Fibroblast of pulmonary artery (primary cell): Measurements from ENCODE around the gene MYH14.

ENCODE experiments used
- DNase-seq: peaks from one replicate; pipeline ENCODE4 v3.0.0-alpha.2; 2010; ENCODE audit warnings: low read depth
- H3K4me3 ChIP-seq: replicated peaks from 2 replicates; pipeline ENCODE4 v1.5.1; 2011; ENCODE audit warnings: low read depth, mild to moderate bottlenecking, control low read depth, low read length, moderate library complexity
- TF ChIP-seq, protein P1 (sequence below): IDR thresholded peaks from 2 replicates; pipeline ENCODE4 v1.5.1; 2011; ENCODE audit warnings: mild to moderate bottlenecking, control low read depth, low read length, inconsistent platforms; ENCODE audit errors: missing control alignments

Gene MYH14

DNA sequence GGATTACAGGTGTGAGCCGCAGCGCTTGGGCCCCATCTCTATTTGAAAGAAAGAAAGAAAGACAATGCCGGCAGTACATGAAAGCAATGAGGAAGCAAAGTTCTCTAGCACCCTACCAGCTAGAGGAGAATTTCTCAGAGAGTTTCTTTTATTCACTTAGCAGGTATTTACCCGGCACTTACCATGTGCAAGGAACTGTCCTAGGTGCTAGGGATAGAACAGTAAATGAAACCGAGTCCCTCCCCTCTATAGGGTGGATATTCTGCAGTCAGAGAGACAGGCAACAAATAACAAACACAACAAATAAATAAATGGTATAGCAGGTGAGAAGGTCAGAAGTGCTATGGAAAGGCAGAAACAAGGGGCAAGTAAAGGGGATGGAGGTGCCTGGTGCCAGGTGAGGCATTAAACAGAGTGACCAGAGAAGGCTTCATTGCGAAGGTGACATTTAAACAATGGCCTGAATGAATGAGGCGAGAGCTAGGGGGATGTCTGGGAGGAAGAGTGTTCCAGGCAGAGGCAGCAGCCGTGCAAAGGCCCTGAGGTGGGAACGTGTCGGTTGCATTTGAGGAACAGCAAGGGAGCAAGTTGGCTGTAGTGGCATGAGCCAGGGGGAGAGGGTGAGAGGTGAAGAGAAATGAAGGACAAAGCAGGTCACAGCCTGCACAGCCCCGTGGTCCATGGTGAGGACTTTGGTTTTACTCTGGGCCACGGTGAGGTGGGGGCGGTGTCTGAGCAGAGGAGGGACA, 10.8 kb upstream of the MYH14 start:
- TF ChIP-seq, protein P1, sequence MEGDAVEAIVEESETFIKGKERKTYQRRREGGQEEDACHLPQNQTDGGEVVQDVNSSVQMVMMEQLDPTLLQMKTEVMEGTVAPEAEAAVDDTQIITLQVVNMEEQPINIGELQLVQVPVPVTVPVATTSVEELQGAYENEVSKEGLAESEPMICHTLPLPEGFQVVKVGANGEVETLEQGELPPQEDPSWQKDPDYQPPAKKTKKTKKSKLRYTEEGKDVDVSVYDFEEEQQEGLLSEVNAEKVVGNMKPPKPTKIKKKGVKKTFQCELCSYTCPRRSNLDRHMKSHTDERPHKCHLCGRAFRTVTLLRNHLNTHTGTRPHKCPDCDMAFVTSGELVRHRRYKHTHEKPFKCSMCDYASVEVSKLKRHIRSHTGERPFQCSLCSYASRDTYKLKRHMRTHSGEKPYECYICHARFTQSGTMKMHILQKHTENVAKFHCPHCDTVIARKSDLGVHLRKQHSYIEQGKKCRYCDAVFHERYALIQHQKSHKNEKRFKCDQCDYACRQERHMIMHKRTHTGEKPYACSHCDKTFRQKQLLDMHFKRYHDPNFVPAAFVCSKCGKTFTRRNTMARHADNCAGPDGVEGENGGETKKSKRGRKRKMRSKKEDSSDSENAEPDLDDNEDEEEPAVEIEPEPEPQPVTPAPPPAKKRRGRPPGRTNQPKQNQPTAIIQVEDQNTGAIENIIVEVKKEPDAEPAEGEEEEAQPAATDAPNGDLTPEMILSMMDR, result no peak
- DNase-seq, result no peak
- H3K4me3 ChIP-seq, result no peak overlapping the region

DNA sequence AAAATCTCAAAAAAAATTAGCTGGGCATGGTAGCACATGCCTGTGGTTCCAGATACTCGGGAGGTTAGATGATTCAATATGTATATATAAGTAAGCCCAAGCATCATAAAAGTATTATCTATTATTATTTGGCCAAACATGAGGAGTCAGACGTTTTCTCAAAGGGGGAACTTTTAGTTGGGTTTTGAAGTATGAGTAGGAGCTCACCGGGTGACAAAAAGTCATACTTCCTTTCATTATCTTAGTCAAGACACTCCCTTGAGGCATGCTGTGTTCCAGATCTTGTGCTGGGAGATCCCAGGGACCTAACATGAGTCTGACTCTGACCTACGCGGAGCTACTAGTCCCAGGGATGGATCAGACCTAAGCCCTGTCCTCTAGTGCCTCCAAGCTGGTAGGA, 8.2 kb upstream of the MYH14 start:
- no peak overlapping the region for H3K4me3 ChIP-seq
- TF ChIP-seq, protein P1, result no peak
- DNase-seq, result no peak

DNA sequence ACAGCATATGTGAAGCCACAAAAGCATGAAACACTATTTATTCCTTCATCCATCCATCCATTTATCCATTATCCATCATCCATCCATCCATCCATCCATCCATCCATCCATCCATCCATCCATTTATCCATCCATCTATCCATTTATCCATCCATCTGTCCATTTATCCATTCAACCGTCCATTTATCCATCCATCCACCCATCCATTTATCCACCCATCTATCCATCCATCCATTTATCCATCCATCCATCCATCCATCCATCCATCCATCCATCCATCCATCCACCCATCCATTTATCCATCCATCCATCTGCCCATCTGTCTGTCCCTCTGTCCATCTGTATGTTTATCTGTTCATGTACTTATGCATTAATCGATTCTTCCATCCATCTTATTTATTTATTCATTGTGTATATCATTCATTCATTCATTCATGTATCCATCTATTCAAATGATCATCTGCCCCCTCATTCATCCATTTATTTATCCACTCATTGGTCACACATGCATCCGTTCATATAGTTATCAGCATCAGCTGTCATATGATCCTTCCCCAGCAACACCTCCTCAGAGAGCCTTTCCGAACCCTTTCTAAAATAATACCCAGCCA, 7.0 kb upstream of the MYH14 start:
- no peak for DNase-seq
- TF ChIP-seq, protein P1, result no peak
- H3K4me3 ChIP-seq, result no peak overlapping the region

GRCh38 chr19:50197348-50197747, 6.1 kb upstream of the MYH14 start:
- TF ChIP-seq, protein P1, result no peak

DNA sequence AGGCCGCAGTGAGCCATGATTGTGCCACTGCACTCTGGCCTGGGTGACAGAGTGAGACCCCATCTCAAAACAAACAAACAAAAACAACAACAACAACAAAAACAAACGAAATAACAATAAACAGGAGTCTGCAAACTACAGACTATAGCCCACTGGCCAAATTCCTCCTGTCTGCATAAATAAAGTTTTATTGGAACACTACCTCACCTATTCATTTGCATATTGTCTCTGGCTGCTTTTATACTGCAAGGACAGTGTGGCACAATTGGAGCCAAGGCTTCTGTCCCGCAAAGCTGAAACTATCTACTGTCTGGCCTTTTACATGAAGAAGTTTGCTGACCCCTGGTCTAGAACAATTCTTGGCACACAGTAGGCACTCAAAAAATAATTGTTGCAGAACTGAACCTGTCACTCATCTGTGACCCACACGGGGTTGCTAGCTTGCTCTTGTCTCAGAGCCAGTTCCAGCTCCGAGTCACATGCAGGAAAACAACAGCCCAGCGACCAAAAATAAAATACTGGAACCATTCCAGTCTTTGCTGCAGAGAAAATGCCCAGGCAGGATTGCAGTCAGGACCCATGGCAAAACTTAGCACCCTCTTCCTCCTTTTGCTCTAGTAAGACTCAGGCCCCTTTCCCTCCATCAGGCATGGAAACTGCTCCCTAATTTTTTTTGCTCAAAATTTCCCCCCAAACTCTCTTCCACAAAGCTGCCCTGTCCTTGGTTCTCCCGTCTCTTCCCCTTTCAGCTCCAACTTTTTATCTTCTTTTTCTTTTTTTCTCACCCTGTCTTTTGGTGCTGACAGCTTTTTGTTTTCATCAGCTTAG, 4.8 kb upstream of the MYH14 start:
- H3K4me3 ChIP-seq, result no peak overlapping the region
- TF ChIP-seq, protein P1, result no peak
- DNase-seq, result no peak

More at GRCh38 chr19:50197348-50197747, 6.1 kb upstream of the MYH14 start:
- H3K4me3 ChIP-seq, result no peak overlapping the region
- DNase-seq, result no peak

GRCh38 chr19:50199259-50199555, 4.2 kb upstream of the MYH14 start:
- no peak for DNase-seq
- TF ChIP-seq, protein P1, result no peak
- no peak overlapping the region for H3K4me3 ChIP-seq
